ENCODE measurements around the gene CHRD.

DNA sequence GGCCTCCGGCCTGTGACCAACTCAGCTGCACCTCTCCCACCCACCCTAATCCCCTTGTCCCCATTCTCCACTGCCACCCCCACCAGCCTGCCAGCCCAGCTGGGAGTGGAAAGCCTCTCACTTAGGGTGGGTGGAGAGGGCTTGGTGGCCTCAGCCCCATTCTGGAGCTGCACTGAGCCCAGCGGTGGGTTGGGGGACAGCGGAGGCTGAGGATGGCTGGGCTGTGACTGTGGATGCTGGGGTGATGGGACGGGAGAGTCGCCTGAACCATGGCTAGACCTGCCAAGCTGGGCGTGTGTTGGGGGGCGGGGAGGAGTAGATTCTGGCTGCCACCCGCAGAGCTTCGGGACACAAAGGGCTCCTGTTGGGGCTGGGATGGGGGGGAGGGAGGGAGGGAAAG, 20.2 kb upstream of the CHRD start:
- TF ChIP-seq, protein P1, sequence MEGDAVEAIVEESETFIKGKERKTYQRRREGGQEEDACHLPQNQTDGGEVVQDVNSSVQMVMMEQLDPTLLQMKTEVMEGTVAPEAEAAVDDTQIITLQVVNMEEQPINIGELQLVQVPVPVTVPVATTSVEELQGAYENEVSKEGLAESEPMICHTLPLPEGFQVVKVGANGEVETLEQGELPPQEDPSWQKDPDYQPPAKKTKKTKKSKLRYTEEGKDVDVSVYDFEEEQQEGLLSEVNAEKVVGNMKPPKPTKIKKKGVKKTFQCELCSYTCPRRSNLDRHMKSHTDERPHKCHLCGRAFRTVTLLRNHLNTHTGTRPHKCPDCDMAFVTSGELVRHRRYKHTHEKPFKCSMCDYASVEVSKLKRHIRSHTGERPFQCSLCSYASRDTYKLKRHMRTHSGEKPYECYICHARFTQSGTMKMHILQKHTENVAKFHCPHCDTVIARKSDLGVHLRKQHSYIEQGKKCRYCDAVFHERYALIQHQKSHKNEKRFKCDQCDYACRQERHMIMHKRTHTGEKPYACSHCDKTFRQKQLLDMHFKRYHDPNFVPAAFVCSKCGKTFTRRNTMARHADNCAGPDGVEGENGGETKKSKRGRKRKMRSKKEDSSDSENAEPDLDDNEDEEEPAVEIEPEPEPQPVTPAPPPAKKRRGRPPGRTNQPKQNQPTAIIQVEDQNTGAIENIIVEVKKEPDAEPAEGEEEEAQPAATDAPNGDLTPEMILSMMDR (conservative IDR thresholded peaks at IDR 0.05; ENCODE audit: low read depth, low read length), result no peak
- TF ChIP-seq EZH2phosphoT487 (IDR thresholded peaks at IDR 0.05; ENCODE audit: borderline replicate concordance, low read length), result no peak
